Left lung (tissue), 10 donors: ENCODE data around the gene SYT11. TPM values are rescaled to one million over a fixed set of nuclear protein-coding genes. Genes with fewer than 3 reads are reported as not detected.
"Not testable (repeated sequence)": the region's sequence is repeated elsewhere in the genome, so short reads cannot be mapped to it uniquely, and the experiment has no call there.

Experiments
- ATAC-seq: fragments of 200-7000 bp; cut with Tn5 transposase; one replicate; pipeline ENCODE4 v1.9.1; 2020; ENCODE audit warnings: moderate library complexity
- DNase-seq, 4 donors: peaks; one replicate each; pipeline ENCODE4 v3.0.0-alpha.2; 2013 to 2020
- H3K27ac ChIP-seq, 2 donors: fragments of 200-600 bp; sonication (generic) in 1 of 2; one replicate each; pipeline versions ENCODE4 v1.5.0 to v1.8.0; 2020 to 2021
- H3K27me3 ChIP-seq, 2 donors: fragments of 200-600 bp; sonication (generic) in 1 of 2; one replicate each; pipeline versions ENCODE4 v1.5.0 to v1.8.0; 2020 to 2021
- H3K36me3 ChIP-seq, 2 donors: fragments of 200-600 bp; sonication (generic) in 1 of 2; one replicate each; pipeline versions ENCODE4 v1.5.0 to v1.8.0; 2020 to 2021
- H3K4me1 ChIP-seq, 2 donors: fragments of 200-600 bp; one replicate each; pipeline ENCODE4 v1.8.0; 2021
- H3K4me3 ChIP-seq, 2 donors: fragments of 200-600 bp; sonication (generic) in 1 of 2; one replicate each; pipeline versions ENCODE4 v1.5.0 to v1.8.0; 2020 to 2021; ENCODE audit warnings: mild to moderate bottlenecking in 1 of 2
- H3K9me3 ChIP-seq, 2 donors: fragments of 200-600 bp; sonication (generic) in 1 of 2; one replicate each; pipeline versions ENCODE4 v1.5.0 to v1.8.0; 2020 to 2021
- CTCF ChIP-seq, 2 donors: fragments of 200-600 bp; sonication (generic) in 1 of 2; IDR thresholded peaks; one replicate each; pipeline versions ENCODE4 v1.5.0 to v1.8.0; 2021; ENCODE audit warnings: antibody characterized with exemption in 2 of 2
- intact Hi-C, 2 donors: fragments of 100-400 bp; cut with DNase I; formaldehyde crosslinking; loops; one replicate each; pipeline versions ENCODE4 v1.11.2 to v1.14.2; 2022
- polyA plus RNA-seq, 6 donors: library from polyadenylated mRNA; unstranded; fragments of 120-200 nt; gene quantifications; one replicate each; pipeline ENCODE4 v1.2.1, GENCODE V29; 2013; ENCODE audit not compliant: insufficient read length in 6 of 6
- total RNA-seq, 2 donors: library from RNA; stranded (reverse); fragmentation: NEBNext Ultra II Directional; extraction: Animal tissue kit (Norgen Biotek cat#: 25700); gene quantifications; one replicate each; pipeline ENCODE4 v1.2.1, GENCODE V29; 2021
- donor health status: DM: no; HTN: yes; CAD: no.
- donor health status: DM: no; HTN: no; CAD: no.

The SYT11 gene
- total and polyA plus RNA-seq, 8 donors, result 10.7 to 13.8 (median 12.1) TPM

- Histone ChIP-seq H3K4me1 (peaks cover 19 to 20% of the 10 kb centered on the region in 2 donors), H3K4me3 (no peak overlapping the region), H3K27me3 (no peaks in the 10 kb centered on the region), H3K9me3 (no peaks in the 10 kb centered on the region), H3K27ac (no peak overlapping the region), H3K36me3 (no peaks in the 10 kb centered on the region)
- no peak for TF ChIP-seq CTCF (IDR thresholded peaks at IDR 0.05)
- intact Hi-C loops, result no loop called here
- no peak for ATAC-seq
- DNase-seq, result no peak
Measured at GRCh38 chr1:155889566-155889965, 30.2 kb downstream of the SYT11 start.

GRCh38 chr1:155890251-155890650 is 30.9 kb downstream of the SYT11 start:
- no peaks in the 10 kb centered on the region for H3K36me3 ChIP-seq
- H3K27ac ChIP-seq, result no peak overlapping the region
- DNase-seq, result no peak
- no peak overlapping the region for H3K4me3 ChIP-seq
- no peaks in the 10 kb centered on the region for H3K9me3 ChIP-seq
- TF ChIP-seq CTCF (IDR thresholded peaks at IDR 0.05), result no peak
- H3K4me1 ChIP-seq, result peaks cover 19 to 20% of the 10 kb centered on the region in 2 donors
- no peaks in the 10 kb centered on the region for H3K27me3 ChIP-seq
- ATAC-seq, result no peak
- intact Hi-C loops, result no loop called here

GRCh38 chr1:155892796-155893195 is 33.4 kb downstream of the SYT11 start:
- DNase-seq, result peak in 2 of 4 donors; percentile 8 to 52
- intact Hi-C loops, result no loop called here
- Histone ChIP-seq H3K9me3 (no peaks in the 10 kb centered on the region), H3K27ac (peak overlapping the region; percentile 59 to 75), H3K4me3 (no peak overlapping the region), H3K36me3 (peaks cover 0 to 21% of the 10 kb centered on the region in 2 donors), H3K4me1 (peaks cover 19 to 20% of the 10 kb centered on the region in 2 donors), H3K27me3 (no peaks in the 10 kb centered on the region)
- no peak for TF ChIP-seq CTCF (IDR thresholded peaks at IDR 0.05)
- ATAC-seq, result peak; percentile 67

GRCh38 chr1:155893389-155894142 is 34.2 kb downstream of the SYT11 start:
- TF ChIP-seq CTCF (IDR thresholded peaks at IDR 0.05), result no peak
- peaks cover 19 to 20% of the 10 kb centered on the region in 2 donors for H3K4me1 ChIP-seq
- no peak overlapping the region for H3K4me3 ChIP-seq
- peak in 2 of 4 donors; percentile 16 to 48 for DNase-seq
- intact Hi-C loops, result no loop called here
- peak overlapping the region; percentile 59 to 75 for H3K27ac ChIP-seq
- no peaks in the 10 kb centered on the region for H3K27me3 ChIP-seq
- H3K9me3 ChIP-seq, result no peaks in the 10 kb centered on the region
- peak; percentile 80 for ATAC-seq
- peaks cover 0 to 29% of the 10 kb centered on the region in 2 donors for H3K36me3 ChIP-seq

- H3K9me3 ChIP-seq, H3K27ac ChIP-seq, H3K4me3 ChIP-seq, H3K27me3 ChIP-seq, intact Hi-C loops, DNase-seq, ATAC-seq: not testable (repeated sequence)
- H3K36me3 ChIP-seq, result peaks cover 5 to 50% of the 10 kb centered on the region in 2 donors
- H3K4me1 ChIP-seq, result peaks cover 19 to 20% of the 10 kb centered on the region in 2 donors
Measured at GRCh38 chr1:155895617-155896016, 36.2 kb downstream of the SYT11 start.

- H3K4me3 ChIP-seq, ATAC-seq, DNase-seq, H3K27ac ChIP-seq, H3K27me3 ChIP-seq, H3K9me3 ChIP-seq, intact Hi-C loops: not testable (repeated sequence)
- H3K36me3 ChIP-seq, result peaks cover 5 to 58% of the 10 kb centered on the region in 2 donors
- peaks cover 19 to 20% of the 10 kb centered on the region in 2 donors for H3K4me1 ChIP-seq
Measured at GRCh38 chr1:155896476-155896875, 37.1 kb downstream of the SYT11 start.
